ENCODE measurements around the gene VIPAS39. TPM values are rescaled to one million over a fixed set of nuclear protein-coding genes. Genes with fewer than 3 reads are reported as not detected.

VIPAS39 gene
- total RNA-seq, 4 donors from 2014 or later, result 19.0 to 55.3 (median 25.3) TPM

GRCh38 chr14:77498120-77498979 is 40.9 kb upstream of the VIPAS39 start, which contains the start of gene ISM2:
ISM2 (minus strand) TSS chr14:77498816; CDS start chr14:77498793, 23 bp downstream.
- peaks cover 0 to 21% of the 10 kb centered on the region in 2 donors for H3K27me3 ChIP-seq
- no peaks in the 10 kb centered on the region for H3K36me3 ChIP-seq
- peaks cover 0 to 3% (median 0%) of the 10 kb centered on the region in 4 donors for H3K9me3 ChIP-seq
- no peak within 1 kb of the TSS for H3K27ac ChIP-seq
- H3K4me1 ChIP-seq, result peaks cover 0 to 18% (median 11%) of the 10 kb centered on the region in 4 donors
- DNase-seq, result peak in 2 of 3 donors; percentile 17 to 65
- TF ChIP-seq CTCF (IDR thresholded peaks at IDR 0.05) (no peak), POLR2A (IDR thresholded peaks at IDR 0.05) (no peak)
- H3K4me3 ChIP-seq, result peak within 1 kb of the TSS; percentile 29 to 61 (median 60)

- Histone ChIP-seq H3K4me1 (peaks cover 0 to 18% (median 11%) of the 10 kb centered on the region in 4 donors), H3K27ac (no peak overlapping the region), H3K4me3 (no peak overlapping the region), H3K27me3 (peaks cover 0 to 21% of the 10 kb centered on the region in 2 donors), H3K9me3 (no peaks in the 10 kb centered on the region), H3K36me3 (no peaks in the 10 kb centered on the region)
- no peak for DNase-seq
- TF ChIP-seq CTCF (IDR thresholded peaks at IDR 0.05) (no peak), POLR2A (IDR thresholded peaks at IDR 0.05) (no peak)
Observed at GRCh38 chr14:77495334-77495733, 37.9 kb upstream of the VIPAS39 start.

- peak in 1 of 3 donors; percentile 13 for DNase-seq
- Histone ChIP-seq H3K4me3 (no peak overlapping the region), H3K36me3 (no peaks in the 10 kb centered on the region), H3K27me3 (no peaks in the 10 kb centered on the region), H3K4me1 (no peaks in the 10 kb centered on the region), H3K27ac (no peak overlapping the region), H3K9me3 (no peaks in the 10 kb centered on the region)
- TF ChIP-seq POLR2A (IDR thresholded peaks at IDR 0.05), result no peak
- no peak for TF ChIP-seq CTCF (IDR thresholded peaks at IDR 0.05)
Observed at GRCh38 chr14:77491056-77491455, 33.7 kb upstream of the VIPAS39 start.

GRCh38 chr14:77490347-77490986 is 33.1 kb upstream of the VIPAS39 start:
- H3K4me1 ChIP-seq, result no peaks in the 10 kb centered on the region
- no peaks in the 10 kb centered on the region for H3K36me3 ChIP-seq
- DNase-seq, result no peak
- H3K27ac ChIP-seq, result no peak overlapping the region
- no peaks in the 10 kb centered on the region for H3K9me3 ChIP-seq
- H3K27me3 ChIP-seq, result no peaks in the 10 kb centered on the region
- TF ChIP-seq POLR2A (IDR thresholded peaks at IDR 0.05), result no peak
- no peak for TF ChIP-seq CTCF (IDR thresholded peaks at IDR 0.05)
- H3K4me3 ChIP-seq, result no peak overlapping the region

GRCh38 chr14:77489041-77489440 is 31.6 kb upstream of the VIPAS39 start:
- no peaks in the 10 kb centered on the region for H3K4me1 ChIP-seq
- no peak for DNase-seq
- no peaks in the 10 kb centered on the region for H3K9me3 ChIP-seq
- TF ChIP-seq CTCF (IDR thresholded peaks at IDR 0.05) (no peak), POLR2A (IDR thresholded peaks at IDR 0.05) (no peak)
- H3K27me3 ChIP-seq, result no peaks in the 10 kb centered on the region
- no peak overlapping the region for H3K4me3 ChIP-seq
- H3K27ac ChIP-seq, result no peak overlapping the region
- H3K36me3 ChIP-seq, result no peaks in the 10 kb centered on the region
